Measurements from ENCODE around the gene PYGO1. TPM values are rescaled to one million over a fixed set of nuclear protein-coding genes. Genes with fewer than 3 reads are reported as not detected.
A peak's percentile ranks its signal among the peaks of the same experiment; 100 is the strongest.

Gene PYGO1
- total RNA-seq: not detected

GRCh38 chr15:55588070-55588814 lies at the start of gene PYGO1:
TSS of gene PYGO1 (minus strand) at chr15:55588345. CDS start at chr15:55587883, 462 bp downstream.
- H3K36me3 Mint-ChIP-seq (ENCODE audit: low read depth): peaks cover 4% of the 10 kb centered on the region
- peak; percentile 72 for ATAC-seq
- CTCF ChIA-PET: interaction anchor here (0.7 kb wide), 1 partner anchor 82 kb away, joined by 3 read pairs; no protein-coding TSS in a partner anchor
- H3K4me3 Mint-ChIP-seq: peak within 1 kb of the TSS; percentile 49
- intact Hi-C loops (cut with DNase I, micrococcal nuclease): no loop called here
- peak; percentile 62 for DNase-seq
- H3K27ac Mint-ChIP-seq: no peak within 1 kb of the TSS
- no peaks in the 10 kb centered on the region for H3K9me3 Mint-ChIP-seq (ENCODE audit: low read depth)
- peaks cover 3% of the 10 kb centered on the region for H3K4me1 Mint-ChIP-seq
- peaks cover 34% of the 10 kb centered on the region for H3K27me3 Mint-ChIP-seq
- POLR2A ChIA-PET: no interaction called here

- intact Hi-C loops (cut with DNase I, micrococcal nuclease): no loop called here
- Mint-ChIP-seq H3K27me3 (peaks cover 3% of the 10 kb centered on the region), H3K9me3 (ENCODE audit: low read depth) (no peaks in the 10 kb centered on the region), H3K27ac (no peak overlapping the region), H3K4me3 (no peak overlapping the region), H3K36me3 (ENCODE audit: low read depth) (no peaks in the 10 kb centered on the region), H3K4me1 (no peaks in the 10 kb centered on the region)
- ATAC-seq: no peak
- ChIA-PET CTCF (interaction anchor here (0.6 to 1.2 kb wide), 3 partner anchors 9 to 565 kb away, joined by 3 to 4 read pairs (median 3); no protein-coding TSS in a partner anchor), POLR2A (no interaction called here)
- DNase-seq: no peak
These were observed 48.9 kb upstream of the PYGO1 start for GRCh38 chr15:55637086-55637485.

GRCh38 chr15:55633731-55634130 lies 45.6 kb upstream of the PYGO1 start:
- Mint-ChIP-seq H3K4me1 (no peaks in the 10 kb centered on the region), H3K9me3 (ENCODE audit: low read depth) (no peaks in the 10 kb centered on the region), H3K4me3 (no peak overlapping the region), H3K27ac (no peak overlapping the region), H3K27me3 (no peaks in the 10 kb centered on the region), H3K36me3 (ENCODE audit: low read depth) (no peaks in the 10 kb centered on the region)
- ChIA-PET POLR2A (no interaction called here), CTCF (interaction anchor here (1.0 to 1.1 kb wide), 3 partner anchors 10 to 107 kb away, joined by 3 to 5 read pairs (median 3); no protein-coding TSS in a partner anchor)
- DNase-seq: no peak
- intact Hi-C loops (cut with DNase I, micrococcal nuclease): no loop called here
- no peak for ATAC-seq

GRCh38 chr15:55632434-55632833 lies 44.3 kb upstream of the PYGO1 start:
- DNase-seq: no peak
- H3K27ac Mint-ChIP-seq: no peak overlapping the region

GRCh38 chr15:55630858-55631257 lies 42.7 kb upstream of the PYGO1 start:
- ATAC-seq (no peak), DNase-seq (no peak)
- Mint-ChIP-seq H3K4me1 (no peaks in the 10 kb centered on the region), H3K27me3 (no peaks in the 10 kb centered on the region), H3K27ac (no peak overlapping the region), H3K36me3 (ENCODE audit: low read depth) (no peaks in the 10 kb centered on the region), H3K9me3 (ENCODE audit: low read depth) (no peaks in the 10 kb centered on the region), H3K4me3 (no peak overlapping the region)
- CTCF ChIA-PET: interaction anchor here (1.0 kb wide), 1 partner anchor 19 kb away, joined by 3 read pairs; no protein-coding TSS in a partner anchor
- intact Hi-C loops (cut with DNase I, micrococcal nuclease): no loop called here
- POLR2A ChIA-PET: no interaction called here

More at GRCh38 chr15:55632434-55632833, 44.3 kb upstream of the PYGO1 start:
- Mint-ChIP-seq H3K27me3 (no peaks in the 10 kb centered on the region), H3K9me3 (ENCODE audit: low read depth) (no peaks in the 10 kb centered on the region), H3K36me3 (ENCODE audit: low read depth) (no peaks in the 10 kb centered on the region), H3K4me3 (no peak overlapping the region), H3K4me1 (no peaks in the 10 kb centered on the region)
- ChIA-PET POLR2A (no interaction called here), CTCF (no interaction called here)
- no peak for ATAC-seq
- intact Hi-C loops (cut with DNase I, micrococcal nuclease): no loop called here

- intact Hi-C loops (cut with DNase I, micrococcal nuclease): no loop called here
- POLR2A ChIA-PET: no interaction called here
- Mint-ChIP-seq H3K36me3 (ENCODE audit: low read depth) (no peaks in the 10 kb centered on the region), H3K27me3 (no peaks in the 10 kb centered on the region), H3K9me3 (ENCODE audit: low read depth) (no peaks in the 10 kb centered on the region), H3K27ac (no peak overlapping the region), H3K4me1 (no peaks in the 10 kb centered on the region), H3K4me3 (no peak overlapping the region)
- no peak for DNase-seq
- CTCF ChIA-PET: interaction anchor here (0.7 kb wide), 1 partner anchor 64 kb away, joined by 3 read pairs; no protein-coding TSS in a partner anchor
- no peak for ATAC-seq
These were observed 40.2 kb upstream of the PYGO1 start for GRCh38 chr15:55628369-55628730.

GRCh38 chr15:55627730-55628368 lies 39.7 kb upstream of the PYGO1 start:
- Mint-ChIP-seq H3K27ac (no peak overlapping the region), H3K9me3 (ENCODE audit: low read depth) (no peaks in the 10 kb centered on the region), H3K27me3 (no peaks in the 10 kb centered on the region), H3K4me1 (no peaks in the 10 kb centered on the region), H3K4me3 (no peak overlapping the region), H3K36me3 (ENCODE audit: low read depth) (no peaks in the 10 kb centered on the region)
- CTCF ChIA-PET: interaction anchor here (0.7 kb wide), 1 partner anchor 65 kb away, joined by 3 read pairs; no protein-coding TSS in a partner anchor
- ATAC-seq: peak; percentile 19
- POLR2A ChIA-PET: no interaction called here
- intact Hi-C loops (cut with DNase I, micrococcal nuclease): no loop called here
- DNase-seq: peak; percentile 13

- H3K27ac Mint-ChIP-seq: no peak overlapping the region
- H3K4me1 Mint-ChIP-seq: no peaks in the 10 kb centered on the region
- no peaks in the 10 kb centered on the region for H3K9me3 Mint-ChIP-seq (ENCODE audit: low read depth)
- DNase-seq (no peak), ATAC-seq (no peak)
- ChIA-PET CTCF (interaction anchor here (1.3 kb wide), 1 partner anchor 14 kb away, joined by 4 read pairs; no protein-coding TSS in a partner anchor), POLR2A (no interaction called here)
- H3K36me3 Mint-ChIP-seq (ENCODE audit: low read depth): no peaks in the 10 kb centered on the region
- H3K4me3 Mint-ChIP-seq: no peak overlapping the region
- peaks cover 13% of the 10 kb centered on the region for H3K27me3 Mint-ChIP-seq
- intact Hi-C loops (cut with DNase I, micrococcal nuclease): no loop called here
These were observed 31.6 kb upstream of the PYGO1 start for GRCh38 chr15:55619783-55620182.

GRCh38 chr15:55618387-55618786 lies 30.2 kb upstream of the PYGO1 start:
- Mint-ChIP-seq H3K9me3 (ENCODE audit: low read depth) (no peaks in the 10 kb centered on the region), H3K4me1 (no peaks in the 10 kb centered on the region), H3K27ac (no peak overlapping the region), H3K4me3 (no peak overlapping the region), H3K27me3 (peaks cover 18% of the 10 kb centered on the region), H3K36me3 (ENCODE audit: low read depth) (no peaks in the 10 kb centered on the region)
- intact Hi-C loops (cut with DNase I, micrococcal nuclease): no loop called here
- CTCF ChIA-PET: interaction anchor here (1.4 kb wide), 1 partner anchor 92 kb away, joined by 4 read pairs; no protein-coding TSS in a partner anchor
- POLR2A ChIA-PET: no interaction called here
- ATAC-seq (no peak), DNase-seq (no peak)

- POLR2A ChIA-PET: no interaction called here
- H3K4me3 Mint-ChIP-seq: no peak overlapping the region
- no peaks in the 10 kb centered on the region for H3K36me3 Mint-ChIP-seq (ENCODE audit: low read depth)
- H3K27ac Mint-ChIP-seq: no peak overlapping the region
- ATAC-seq (no peak), DNase-seq (no peak)
- intact Hi-C loops (cut with DNase I, micrococcal nuclease): no loop called here
- peaks cover 22% of the 10 kb centered on the region for H3K27me3 Mint-ChIP-seq
- H3K4me1 Mint-ChIP-seq: no peaks in the 10 kb centered on the region
- no peaks in the 10 kb centered on the region for H3K9me3 Mint-ChIP-seq (ENCODE audit: low read depth)
- CTCF ChIA-PET: no interaction called here
These were observed 27.3 kb upstream of the PYGO1 start for GRCh38 chr15:55615445-55615844.

- Mint-ChIP-seq H3K9me3 (ENCODE audit: low read depth) (no peaks in the 10 kb centered on the region), H3K27me3 (peaks cover 21% of the 10 kb centered on the region), H3K36me3 (ENCODE audit: low read depth) (no peaks in the 10 kb centered on the region), H3K4me3 (no peak overlapping the region), H3K27ac (no peak overlapping the region), H3K4me1 (no peaks in the 10 kb centered on the region)
- DNase-seq: no peak
- CTCF ChIA-PET: interaction anchor here (0.7 to 1.1 kb wide), 2 partner anchors 11 to 33 kb away, joined by 3 read pairs; no protein-coding TSS in a partner anchor
- no peak for ATAC-seq
- POLR2A ChIA-PET: interaction anchor here (0.7 kb wide), 1 partner anchor 249 kb away, joined by 3 read pairs; no protein-coding TSS in a partner anchor
- intact Hi-C loops (cut with DNase I, micrococcal nuclease): no loop called here
These were observed 25.6 kb upstream of the PYGO1 start for GRCh38 chr15:55613727-55614126.

GRCh38 chr15:55606214-55606613 lies 18.1 kb upstream of the PYGO1 start:
- no peaks in the 10 kb centered on the region for H3K36me3 Mint-ChIP-seq (ENCODE audit: low read depth)
- H3K4me1 Mint-ChIP-seq: no peaks in the 10 kb centered on the region
- H3K4me3 Mint-ChIP-seq: no peak overlapping the region
- DNase-seq: no peak
- H3K27ac Mint-ChIP-seq: no peak overlapping the region
- H3K27me3 Mint-ChIP-seq: peaks cover 7% of the 10 kb centered on the region
- peaks cover 6% of the 10 kb centered on the region for H3K9me3 Mint-ChIP-seq (ENCODE audit: low read depth)
- intact Hi-C loops (cut with DNase I, micrococcal nuclease): no loop called here
- ATAC-seq: no peak
- ChIA-PET CTCF (no interaction called here), POLR2A (no interaction called here)
